CD4-positive, alpha-beta memory T cell (primary cell): Measurements from ENCODE around the gene ZFAND3. TPM values are rescaled to one million over a fixed set of nuclear protein-coding genes. Genes with fewer than 3 reads are reported as not detected.

ENCODE experiments used
- CTCF ChIA-PET: fragments of 350-600 bp; sonication (Branson Sonifier 250); formaldehyde crosslinking; loops from one replicate; lab custom pipeline; 2021; ENCODE audit warnings: inconsistent platforms; ENCODE audit not compliant: partially characterized antibody; lab: Charles Lee
- POLR2A ChIA-PET: fragments of 350-600 bp; sonication (Branson Sonifier 250); formaldehyde crosslinking; loops from one replicate; lab custom pipeline; 2021; ENCODE audit not compliant: partially characterized antibody; lab: Charles Lee
- DNase-seq, 5 donors: peaks; one replicate each; pipeline versions ENCODE4 v3.0.0 to v3.0.0-alpha.2; 2020 to 2022; ENCODE audit warnings: mixed read lengths in 1 of 5
- H3K27ac ChIP-seq: one replicate; pipeline ENCODE4 v1.7.0; 2013; ENCODE audit warnings: low read depth, low read length
- H3K27me3 ChIP-seq: 2 replicates; pipeline ENCODE4 v1.7.0; 2013; ENCODE audit warnings: mild to moderate bottlenecking, low read length, moderate library complexity; ENCODE audit not compliant: insufficient read depth
- H3K36me3 ChIP-seq: 2 replicates; pipeline ENCODE4 v1.7.0; 2013; ENCODE audit warnings: mild to moderate bottlenecking, low read length, moderate library complexity; ENCODE audit not compliant: insufficient read depth
- H3K4me1 ChIP-seq: 2 replicates; pipeline ENCODE4 v1.7.0; 2013; ENCODE audit warnings: mild to moderate bottlenecking, low read length, moderate library complexity; ENCODE audit not compliant: insufficient read depth
- H3K4me3 ChIP-seq, 2 donors: one replicate each; pipeline ENCODE4 v1.7.0; 2013; ENCODE audit warnings: low read length in 2 of 2, mild to moderate bottlenecking in 1 of 2
- H3K9me3 ChIP-seq, 2 donors: one replicate each; pipeline ENCODE4 v1.7.0; 2013; ENCODE audit warnings: low read length in 2 of 2, control low read depth in 1 of 2; ENCODE audit not compliant: control insufficient read depth in 1 of 2
- H3K27ac Mint-ChIP-seq, 7 donors: one replicate each; pipeline ENCODE4 v1.8.0; 2020 to 2021; ENCODE audit warnings: mixed read lengths in 7 of 7, mild to moderate bottlenecking in 6 of 7, inconsistent platforms in 3 of 7, moderate library complexity in 3 of 7
- H3K27me3 Mint-ChIP-seq, 2 donors: one replicate each; pipeline ENCODE4 v1.8.0; 2020 to 2021; ENCODE audit warnings: mixed read lengths in 2 of 2
- H3K36me3 Mint-ChIP-seq, 2 donors: one replicate each; pipeline ENCODE4 v1.8.0; 2020 to 2021; ENCODE audit warnings: mixed read lengths in 2 of 2, inconsistent platforms in 1 of 2, mild to moderate bottlenecking in 1 of 2
- H3K4me1 Mint-ChIP-seq, 4 donors: one replicate each; pipeline ENCODE4 v1.8.0; 2020 to 2021; ENCODE audit warnings: mixed read lengths in 4 of 4, mild to moderate bottlenecking in 1 of 4
- H3K4me3 Mint-ChIP-seq, 8 donors: one replicate each; pipeline ENCODE4 v1.8.0; 2020 to 2021; ENCODE audit warnings: mixed read lengths in 8 of 8, mild to moderate bottlenecking in 7 of 8, moderate library complexity in 6 of 8, inconsistent platforms in 3 of 8
- H3K9me3 Mint-ChIP-seq, 8 donors: one replicate each; pipeline ENCODE4 v1.8.0; 2020 to 2021; ENCODE audit warnings: mixed read lengths in 8 of 8, mild to moderate bottlenecking in 5 of 8, inconsistent platforms in 3 of 8, moderate library complexity in 1 of 8
- intact Hi-C: fragments of 100-400 bp; cut with micrococcal nuclease; formaldehyde crosslinking; loops from one replicate; pipeline ENCODE4 v1.15.1; 2023
- polyA plus RNA-seq, 2 donors: library from polyadenylated mRNA; unstranded; fragments of 300-500 nt; fragmentation: Illumina TruSeq; gene quantifications; one replicate each; pipeline ENCODE4 v1.2.3, GENCODE V29; 2021
- total RNA-seq, 2 experiments: library from RNA; stranded (reverse); gene quantifications; one replicate each; pipeline ENCODE4 v1.2.3, GENCODE V29; 2021

The ZFAND3 gene
- total and polyA plus RNA-seq, 4 experiments from 2014 or later, result 2.1 to 33.0 (median 20.1) TPM

GRCh38 chr6:37798436-37799262 is 20.9 kb upstream of the ZFAND3 start:
- H3K27me3 ChIP-seq, result no peaks in the 10 kb centered on the region
- no peaks in the 10 kb centered on the region for H3K36me3 ChIP-seq
- Mint-ChIP-seq H3K9me3 (no peaks in the 10 kb centered on the region), H3K4me1 (peaks cover 0 to 6% (median 1%) of the 10 kb centered on the region in 4 donors), H3K27ac (no peak overlapping the region), H3K4me3 (no peak overlapping the region), H3K27me3 (no peaks in the 10 kb centered on the region), H3K36me3 (no peaks in the 10 kb centered on the region)
- no peaks in the 10 kb centered on the region for H3K9me3 ChIP-seq
- H3K4me1 ChIP-seq, result no peaks in the 10 kb centered on the region
- no peak for DNase-seq
- CTCF ChIA-PET, result no interaction called here
- POLR2A ChIA-PET, result no interaction called here
- intact Hi-C loops, result no loop called here
- H3K4me3 ChIP-seq, result no peak overlapping the region
- H3K27ac ChIP-seq, result no peak overlapping the region

- no peaks in the 10 kb centered on the region for H3K36me3 ChIP-seq
- POLR2A ChIA-PET, result no interaction called here
- no peaks in the 10 kb centered on the region for H3K27me3 Mint-ChIP-seq
- H3K27ac Mint-ChIP-seq, result no peak overlapping the region
- H3K9me3 Mint-ChIP-seq, result no peaks in the 10 kb centered on the region
- H3K36me3 Mint-ChIP-seq, result no peaks in the 10 kb centered on the region
- H3K27ac ChIP-seq, result no peak overlapping the region
- H3K4me1 Mint-ChIP-seq, result peaks cover 0 to 6% (median 1%) of the 10 kb centered on the region in 4 donors
- no peak for DNase-seq
- H3K4me3 Mint-ChIP-seq, result no peak overlapping the region
- no peaks in the 10 kb centered on the region for H3K4me1 ChIP-seq
- H3K9me3 ChIP-seq, result no peaks in the 10 kb centered on the region
- H3K4me3 ChIP-seq, result no peak overlapping the region
- intact Hi-C loops, result no loop called here
- CTCF ChIA-PET, result no interaction called here
- H3K27me3 ChIP-seq, result no peaks in the 10 kb centered on the region
Observed at GRCh38 chr6:37799263-37799644, 20.3 kb upstream of the ZFAND3 start.

GRCh38 chr6:37800703-37801604 is 18.6 kb upstream of the ZFAND3 start:
- H3K36me3 Mint-ChIP-seq, result no peaks in the 10 kb centered on the region
- no peaks in the 10 kb centered on the region for H3K4me1 ChIP-seq
- H3K4me1 Mint-ChIP-seq, result peaks cover 0 to 6% (median 1%) of the 10 kb centered on the region in 4 donors
- no peak overlapping the region for H3K27ac ChIP-seq
- no peaks in the 10 kb centered on the region for H3K9me3 ChIP-seq
- ChIA-PET POLR2A (interaction anchor here (2.5 kb wide), 1 partner anchor 18 kb away, joined by 13 read pairs; the partner anchor contains the start of gene ZFAND3), CTCF (interaction anchor here (1.0 kb wide), 1 partner anchor 11 kb away, joined by 3 read pairs; no protein-coding TSS in a partner anchor)
- no peaks in the 10 kb centered on the region for H3K27me3 ChIP-seq
- H3K36me3 ChIP-seq, result no peaks in the 10 kb centered on the region
- no peak for DNase-seq
- no peaks in the 10 kb centered on the region for H3K9me3 Mint-ChIP-seq
- peaks cover 0 to 2% of the 10 kb centered on the region in 2 donors for H3K27me3 Mint-ChIP-seq
- H3K27ac Mint-ChIP-seq, result peak overlapping the region in 3 of 7 donors; percentile 4 to 68 (median 50)
- H3K4me3 Mint-ChIP-seq, result no peak overlapping the region
- no peak overlapping the region for H3K4me3 ChIP-seq
- intact Hi-C loops, result no loop called here

- Mint-ChIP-seq H3K27ac (peak overlapping the region in 2 of 7 donors; percentile 4 to 50), H3K36me3 (no peaks in the 10 kb centered on the region), H3K4me1 (peaks cover 0 to 6% (median 1%) of the 10 kb centered on the region in 4 donors), H3K4me3 (no peak overlapping the region), H3K27me3 (peaks cover 0 to 2% of the 10 kb centered on the region in 2 donors), H3K9me3 (no peaks in the 10 kb centered on the region)
- ChIA-PET CTCF (interaction anchor here (1.0 kb wide), 1 partner anchor 11 kb away, joined by 3 read pairs; no protein-coding TSS in a partner anchor), POLR2A (interaction anchor here (2.5 kb wide), 1 partner anchor 18 kb away, joined by 13 read pairs; the partner anchor contains the start of gene ZFAND3)
- Histone ChIP-seq H3K9me3 (no peaks in the 10 kb centered on the region), H3K4me3 (no peak overlapping the region), H3K4me1 (no peaks in the 10 kb centered on the region), H3K36me3 (no peaks in the 10 kb centered on the region), H3K27me3 (no peaks in the 10 kb centered on the region), H3K27ac (no peak overlapping the region)
- intact Hi-C loops, result no loop called here
- DNase-seq, result no peak
Observed at GRCh38 chr6:37801605-37801940, 18.0 kb upstream of the ZFAND3 start.

GRCh38 chr6:37802810-37803209 is 16.7 kb upstream of the ZFAND3 start:
- no peak overlapping the region for H3K27ac ChIP-seq
- intact Hi-C loops, result no loop called here
- H3K36me3 Mint-ChIP-seq, result no peaks in the 10 kb centered on the region
- no peak for DNase-seq
- H3K27me3 ChIP-seq, result no peaks in the 10 kb centered on the region
- no peaks in the 10 kb centered on the region for H3K9me3 Mint-ChIP-seq
- peaks cover 0 to 6% (median 1%) of the 10 kb centered on the region in 4 donors for H3K4me1 Mint-ChIP-seq
- H3K27ac Mint-ChIP-seq, result no peak overlapping the region
- ChIA-PET POLR2A (interaction anchor here (2.5 kb wide), 1 partner anchor 16 kb away, joined by 13 read pairs; the partner anchor contains the start of gene ZFAND3), CTCF (no interaction called here)
- H3K27me3 Mint-ChIP-seq, result peaks cover 0 to 2% of the 10 kb centered on the region in 2 donors
- H3K4me3 ChIP-seq, result no peak overlapping the region
- H3K9me3 ChIP-seq, result no peaks in the 10 kb centered on the region
- H3K36me3 ChIP-seq, result no peaks in the 10 kb centered on the region
- no peak overlapping the region for H3K4me3 Mint-ChIP-seq
- no peaks in the 10 kb centered on the region for H3K4me1 ChIP-seq

GRCh38 chr6:37804586-37804985 is 14.9 kb upstream of the ZFAND3 start:
- Histone ChIP-seq H3K9me3 (no peaks in the 10 kb centered on the region), H3K4me3 (no peak overlapping the region), H3K27ac (no peak overlapping the region), H3K4me1 (no peaks in the 10 kb centered on the region), H3K36me3 (no peaks in the 10 kb centered on the region), H3K27me3 (no peaks in the 10 kb centered on the region)
- Mint-ChIP-seq H3K4me3 (no peak overlapping the region), H3K27ac (no peak overlapping the region), H3K27me3 (peaks cover 6 to 8% of the 10 kb centered on the region in 2 donors), H3K9me3 (no peaks in the 10 kb centered on the region), H3K36me3 (no peaks in the 10 kb centered on the region), H3K4me1 (peaks cover 0 to 6% (median 1%) of the 10 kb centered on the region in 4 donors)
- POLR2A ChIA-PET, result no interaction called here
- DNase-seq, result no peak
- CTCF ChIA-PET, result no interaction called here
- intact Hi-C loops, result no loop called here

GRCh38 chr6:37806213-37806612 is 13.3 kb upstream of the ZFAND3 start:
- Mint-ChIP-seq H3K4me3 (no peak overlapping the region), H3K27me3 (peaks cover 7 to 9% of the 10 kb centered on the region in 2 donors), H3K36me3 (no peaks in the 10 kb centered on the region), H3K9me3 (no peaks in the 10 kb centered on the region), H3K4me1 (peaks cover 0 to 5% (median under 1%) of the 10 kb centered on the region in 4 donors), H3K27ac (no peak overlapping the region)
- Histone ChIP-seq H3K27ac (no peak overlapping the region), H3K27me3 (no peaks in the 10 kb centered on the region), H3K9me3 (no peaks in the 10 kb centered on the region), H3K4me3 (no peak overlapping the region), H3K4me1 (no peaks in the 10 kb centered on the region), H3K36me3 (no peaks in the 10 kb centered on the region)
- DNase-seq, result no peak
- CTCF ChIA-PET, result interaction anchor here (1.1 kb wide), 1 partner anchor 10 kb away, joined by 5 read pairs; no protein-coding TSS in a partner anchor
- POLR2A ChIA-PET, result interaction anchor here (2.1 kb wide), 1 partner anchor 12 kb away, joined by 10 read pairs; the partner anchor contains the start of gene ZFAND3
- intact Hi-C loops, result no loop called here
